IMR-90 (cell line): ENCODE results near the gene CERS5. TPM values are rescaled to one million over a fixed set of nuclear protein-coding genes. Genes with fewer than 3 reads are reported as not detected.

Experiments used
- ATAC-seq: fragments of 200-7000 bp; cut with Tn5 transposase; 2 replicates; pipeline ENCODE4 v1.9.1; 2020; ENCODE audit warnings: low read depth, mild to moderate bottlenecking, moderate library complexity
- BruUV-seq: library from RNA; stranded (reverse); fragments of 400-500 nt; replicated peaks from 2 replicates; lab custom pipeline; 2021; lab: Mats Ljungman, UMichigan
- CTCF ChIA-PET: fragments of 300-600 bp; formaldehyde crosslinking; extraction: SDS; loops from one replicate; lab custom pipeline; 2021; ENCODE audit warnings: antibody characterized with exemption; lab: Yijun Ruan, JAX
- POLR2A ChIA-PET: fragments of 300-600 bp; sonication (Branson Sonifier 250); formaldehyde crosslinking; loops from one replicate; lab custom pipeline; 2022; ENCODE audit warnings: antibody characterized with exemption; ENCODE audit not compliant: unreplicated experiment; lab: Charles Lee
- DNase-seq: peaks from one replicate; pipeline ENCODE4 v3.0.0; 2013
- H2AFZ ChIP-seq: replicated peaks from 2 replicates; pipeline ENCODE3; 2013; ENCODE audit warnings: low read length, mild to moderate bottlenecking; ENCODE audit not compliant: poor library complexity
- H2AK5ac ChIP-seq: 2 replicates; pipeline ENCODE4 v1.6.1; 2013; ENCODE audit warnings: low read depth, low read length, inconsistent platforms
- H2AK9ac ChIP-seq: replicated peaks from 2 replicates; pipeline ENCODE3; 2013; ENCODE audit warnings: mild to moderate bottlenecking, low read depth, low read length, moderate library complexity; ENCODE audit not compliant: poor library complexity
- H2BK120ac ChIP-seq: 2 replicates; pipeline ENCODE4 v1.6.1; 2013; ENCODE audit warnings: low read depth, low read length, inconsistent platforms
- H2BK15ac ChIP-seq: 3 replicates; pipeline ENCODE4 v1.6.1; 2013; ENCODE audit warnings: low read depth, low read length, inconsistent platforms
- H2BK20ac ChIP-seq: 2 replicates; pipeline ENCODE4 v1.6.1; 2013; ENCODE audit warnings: low read depth, mild to moderate bottlenecking, inconsistent platforms, low read length, moderate library complexity
- H2BK5ac ChIP-seq: 2 replicates; pipeline ENCODE4 v1.6.1; 2013; ENCODE audit warnings: mild to moderate bottlenecking, low read depth, low read length, inconsistent platforms; ENCODE audit not compliant: poor library complexity, severe bottlenecking
- H3K14ac ChIP-seq: replicated peaks from 2 replicates; pipeline ENCODE4 v1.6.1; 2013; ENCODE audit warnings: low read depth, low read length, inconsistent platforms
- H3K18ac ChIP-seq: 2 replicates; pipeline ENCODE4 v1.6.1; 2013; ENCODE audit warnings: low read depth, low read length, control low read depth
- H3K23ac ChIP-seq: 2 replicates; pipeline ENCODE4 v1.6.1; 2013; ENCODE audit warnings: low read depth, low read length, inconsistent platforms
- H3K27ac ChIP-seq: 2 replicates; pipeline ENCODE4 v1.5.1; 2013; ENCODE audit warnings: mild to moderate bottlenecking, control low read depth, low read length; ENCODE audit not compliant: insufficient read depth
- H3K27me3 ChIP-seq: 2 replicates; pipeline ENCODE4 v1.6.1; 2013; ENCODE audit warnings: low read length; ENCODE audit not compliant: control insufficient read depth, insufficient read depth
- H3K36me3 ChIP-seq: 2 replicates; pipeline ENCODE4 v1.6.1; 2013; ENCODE audit warnings: low read length, mixed read lengths; ENCODE audit not compliant: control insufficient read depth, insufficient read depth
- H3K4ac ChIP-seq: 2 replicates; pipeline ENCODE4 v1.6.1; 2013; ENCODE audit warnings: low read depth, low read length, inconsistent platforms
- H3K4me1 ChIP-seq: 2 replicates; pipeline ENCODE4 v1.6.1; 2013; ENCODE audit warnings: low read length, mixed read lengths; ENCODE audit not compliant: control insufficient read depth, insufficient read depth
- H3K4me2 ChIP-seq: 2 replicates; pipeline ENCODE4 v1.6.1; 2013; ENCODE audit warnings: low read depth, mild to moderate bottlenecking, control low read depth, low read length, moderate library complexity
- H3K4me3 ChIP-seq: 2 replicates; pipeline ENCODE4 v1.5.1; 2013; ENCODE audit warnings: low read depth, mild to moderate bottlenecking, control low read depth, low read length, moderate library complexity; ENCODE audit not compliant: insufficient read depth
- H3K56ac ChIP-seq: 2 replicates; pipeline ENCODE4 v1.6.1; 2013; ENCODE audit warnings: low read length, inconsistent platforms; ENCODE audit not compliant: insufficient read depth; ENCODE audit errors: extremely low read depth
- H3K79me1 ChIP-seq, 2 experiments: 2 replicates each; pipeline ENCODE4 v1.6.1; 2013; ENCODE audit warnings: low read length in 2 of 2, inconsistent platforms in 1 of 2, low read depth in 1 of 2
- H3K9ac ChIP-seq: 2 replicates; pipeline ENCODE4 v1.6.1; 2013; ENCODE audit warnings: low read depth, low read length, control low read depth
- H3K9me1 ChIP-seq: 2 replicates; pipeline ENCODE4 v1.6.1; 2013; ENCODE audit warnings: low read length, inconsistent platforms; ENCODE audit not compliant: insufficient read depth
- H3K9me3 ChIP-seq: 2 replicates; pipeline ENCODE4 v1.6.1; 2013; ENCODE audit warnings: low read length; ENCODE audit not compliant: control insufficient read depth, insufficient read depth
- H4K20me1 ChIP-seq: 2 replicates; pipeline ENCODE4 v1.6.1; 2013; ENCODE audit warnings: low read length, inconsistent platforms; ENCODE audit not compliant: insufficient read depth
- H4K5ac ChIP-seq: 2 replicates; pipeline ENCODE4 v1.6.1; 2013; ENCODE audit warnings: mild to moderate bottlenecking, low read depth, low read length, control low read depth
- H4K8ac ChIP-seq, 2 experiments: 2 replicates each; pipeline ENCODE4 v1.6.1; 2013; ENCODE audit warnings: low read depth in 2 of 2, low read length in 2 of 2, control low read depth in 1 of 2, inconsistent platforms in 1 of 2
- H4K91ac ChIP-seq: 2 replicates; pipeline ENCODE4 v1.6.1; 2013; ENCODE audit warnings: low read depth, low read length, inconsistent platforms; ENCODE audit not compliant: insufficient read depth
- CTCF ChIP-seq: conservative IDR thresholded peaks from 2 replicates; pipeline ENCODE4 v1.5.1; 2012; ENCODE audit warnings: mild to moderate bottlenecking, low read depth, low read length, improper control_type of control experiment
- POLR2A ChIP-seq: IDR thresholded peaks from 2 replicates; pipeline ENCODE4 v1.6.1; 2012; ENCODE audit warnings: mild to moderate bottlenecking, low read depth, low read length
- RAD21 ChIP-seq: IDR thresholded peaks from 2 replicates; pipeline ENCODE4 v1.6.1; 2012; ENCODE audit warnings: low read length, improper control_type of control experiment
- RCOR1 ChIP-seq: IDR thresholded peaks from 2 replicates; pipeline ENCODE4 v1.6.1; 2012; ENCODE audit warnings: mild to moderate bottlenecking, low read length, improper control_type of control experiment; ENCODE audit not compliant: insufficient replicate concordance
- WGBS, 2 experiments: methylation state at CpG; one replicate each; pipeline versions ENCODE4 v1.1.5 to v1.1.7; 2013; ENCODE audit warnings: missing lambda C conversion rate in 2 of 2; ENCODE audit not compliant: insufficient read length in 1 of 2; ENCODE audit errors: extremely low coverage in 2 of 2; 5-methylcytosine and 5-hydroxymethylcytosine counted together
- dilution Hi-C: fragments of 300-500 bp; cut with HindIII; formaldehyde crosslinking; loops from one replicate; pipeline ENCODE4 v1.14.3; 2018; ENCODE audit warnings: low sequenced_read_pairs; ENCODE audit not compliant: unreplicated experiment
- in situ Hi-C: fragments of 300-500 bp; cut with MboI; formaldehyde crosslinking; loops from 3 replicates; pipeline ENCODE4 v1.14.3; 2019; ENCODE audit warnings: low sequenced_read_pairs, inconsistent platforms, mixed read lengths
- intact Hi-C: fragments of 100-400 bp; cut with micrococcal nuclease; formaldehyde crosslinking; loops from 2 replicates; pipeline ENCODE4 v1.10.0; 2022
- polyA plus RNA-seq, 3 experiments: library from polyadenylated mRNA; depleted of rRNA; stranded (reverse); fragments of >200 nt; gene quantifications; 2 replicates each; pipeline ENCODE4 v1.2.3, GENCODE V29; 2012; ENCODE audit warnings: low replicate concordance in 1 of 3
- total RNA-seq: library from RNA; depleted of rRNA; stranded (reverse); fragments of >200 nt; gene quantifications from 2 replicates; pipeline ENCODE4 v1.2.3, GENCODE V29; 2012

The CERS5 gene
- total and polyA plus RNA-seq, 2 of the 4 experiments (the other 2 are of a cell fraction), result 40.3 to 60.3 TPM

GRCh38 chr12:50195832-50196231 lies 28.7 kb upstream of the CERS5 start:
- Histone ChIP-seq H3K18ac (peak overlapping the region; percentile 41; the same call in 1 of the 2 replicates), H3K27me3 (no peaks in the 10 kb centered on the region), H3K23ac (no peak overlapping the region), H3K27ac (peak overlapping the region; percentile 45; the same call in 1 of the 2 replicates), H4K20me1 (peaks cover 4% of the 10 kb centered on the region; the same call in 1 of the 2 replicates), H2BK5ac (peak overlapping the region; percentile 20), H2BK120ac (no peak overlapping the region), H3K9me3 (no peaks in the 10 kb centered on the region), H3K4me2 (no peak overlapping the region), H3K9ac (peak overlapping the region; percentile 29; the same call in 1 of the 2 replicates), H4K91ac (no peak overlapping the region), H2AK9ac (no peak overlapping the region), H3K56ac (no peak overlapping the region), H3K14ac (no peak overlapping the region), H4K8ac (no peak overlapping the region), H3K9me1 (no peaks in the 10 kb centered on the region; the same call in none of the 2 replicates), H2AFZ (no peak overlapping the region), H2AK5ac (no peak overlapping the region), H4K5ac (no peak overlapping the region), H3K36me3 (peaks cover 54% of the 10 kb centered on the region), H3K79me1 (peaks cover 25 to 54% of the 10 kb centered on the region in 2 experiments), H3K4ac (no peak overlapping the region), H3K4me3 (no peak overlapping the region), H2BK15ac (no peak overlapping the region), H2BK20ac (no peak overlapping the region), H3K4me1 (peaks cover 10% of the 10 kb centered on the region)
- intact Hi-C loops (no loop called here), in situ Hi-C loops (no loop called here), dilution Hi-C loops (no loop called here)
- ATAC-seq (no peak), DNase-seq (no peak)
- BruUV-seq, result no TSS peak
- WGBS, 2 experiments, result no CpG with 5 or more reads among the region's 4 CpGs
- ChIA-PET POLR2A (no interaction called here), CTCF (no interaction called here)
- TF ChIP-seq RAD21, result no peak
- TF ChIP-seq CTCF, result no peak
- TF ChIP-seq RCOR1, result no peak
- no peak for TF ChIP-seq POLR2A
